ENCODE measurements around the gene LTBP1.

- TF ChIP-seq POLR2A (IDR thresholded peaks at IDR 0.05; ENCODE audit: low read depth, low read length) (no peak), TAF1 (IDR thresholded peaks at IDR 0.05; ENCODE audit: borderline replicate concordance, low read depth, low read length) (no peak), POLR2AphosphoS5 (IDR thresholded peaks at IDR 0.05; ENCODE audit: low read depth, low read length) (no peak)
These were observed 44.6 kb upstream of the LTBP1 start for GRCh38 chr2:32902174-32902573.

Measured in GM12892 (cell line).